DOHH2 (cell line): Measurements from ENCODE around the gene KCNJ6.

Experiments used
- H3F3A ChIP-seq: fragments of 200-600 bp; sonication (generic), shearing (Covaris generic); 2 replicates; pipeline ENCODE4 v1.6.0; 2016; ENCODE audit warnings: antibody characterized with exemption, mild to moderate bottlenecking; ENCODE audit not compliant: control insufficient read depth, insufficient read depth
- H3K27ac ChIP-seq: fragments of 200-600 bp; sonication (generic); 2 replicates; pipeline ENCODE4 v1.5.1; 2014; ENCODE audit warnings: low read depth, mild to moderate bottlenecking, low read length, moderate library complexity
- H3K27me3 ChIP-seq: fragments of 200-600 bp; sonication (generic); 2 replicates; pipeline ENCODE4 v1.6.1; 2014; ENCODE audit warnings: mild to moderate bottlenecking, low read length, mixed read lengths; ENCODE audit not compliant: control insufficient read depth
- H3K36me3 ChIP-seq: fragments of 200-600 bp; sonication (generic); 2 replicates; pipeline ENCODE4 v1.6.1; 2014; ENCODE audit warnings: mild to moderate bottlenecking, low read length, moderate library complexity, mixed read lengths; ENCODE audit not compliant: control insufficient read depth
- H3K4me1 ChIP-seq: fragments of 200-600 bp; sonication (generic); 2 replicates; pipeline ENCODE4 v1.6.1; 2014; ENCODE audit warnings: mild to moderate bottlenecking, low read length, mixed read lengths; ENCODE audit not compliant: control insufficient read depth
- H3K4me2 ChIP-seq: fragments of 200-600 bp; sonication (generic); 2 replicates; pipeline ENCODE4 v1.6.0; 2014; ENCODE audit warnings: mild to moderate bottlenecking, low read length, moderate library complexity
- H3K4me3 ChIP-seq: fragments of 200-600 bp; sonication (generic); 2 replicates; pipeline ENCODE4 v1.5.1; 2014; ENCODE audit warnings: mild to moderate bottlenecking, low read length, mixed read lengths
- H3K79me2 ChIP-seq: fragments of 200-600 bp; sonication (generic); 2 replicates; pipeline ENCODE4 v1.6.1; 2014; ENCODE audit warnings: mild to moderate bottlenecking, low read length, mixed read lengths; ENCODE audit not compliant: control insufficient read depth
- H3K9me2 ChIP-seq: fragments of 200-600 bp; sonication (generic); replicated peaks from 2 replicates; pipeline ENCODE4 v1.6.1; 2014; ENCODE audit warnings: mild to moderate bottlenecking, low read length, mixed read lengths; ENCODE audit not compliant: control insufficient read depth
- H3K9me3 ChIP-seq: fragments of 200-600 bp; sonication (generic); 2 replicates; pipeline ENCODE4 v1.6.1; 2014; ENCODE audit warnings: antibody characterized with exemption, low read length, mixed read lengths; ENCODE audit not compliant: control insufficient read depth, insufficient read depth
- H4K20me1 ChIP-seq: fragments of 200-600 bp; sonication (generic); 2 replicates; pipeline ENCODE4 v1.6.0; 2014; ENCODE audit warnings: low read depth, mild to moderate bottlenecking, antibody characterized with exemption, low read length, moderate library complexity; ENCODE audit not compliant: control insufficient read depth, insufficient read depth
- EZH2phosphoT487 ChIP-seq: fragments of 200-600 bp; sonication (generic); IDR thresholded peaks from 2 replicates; pipeline ENCODE4 v1.6.1; 2017; ENCODE audit warnings: borderline replicate concordance, mild to moderate bottlenecking, antibody characterized with exemption, low read length, moderate library complexity, mixed read lengths
- TF ChIP-seq, protein P1 (sequence below): fragments of 200-600 bp; sonication (generic); IDR thresholded peaks from one replicate; pipeline ENCODE4 v1.5.1; 2014; ENCODE audit warnings: antibody characterized with exemption, mild to moderate bottlenecking, low read depth, low read length; ENCODE audit not compliant: poor library complexity, severe bottlenecking

Gene KCNJ6

DNA sequence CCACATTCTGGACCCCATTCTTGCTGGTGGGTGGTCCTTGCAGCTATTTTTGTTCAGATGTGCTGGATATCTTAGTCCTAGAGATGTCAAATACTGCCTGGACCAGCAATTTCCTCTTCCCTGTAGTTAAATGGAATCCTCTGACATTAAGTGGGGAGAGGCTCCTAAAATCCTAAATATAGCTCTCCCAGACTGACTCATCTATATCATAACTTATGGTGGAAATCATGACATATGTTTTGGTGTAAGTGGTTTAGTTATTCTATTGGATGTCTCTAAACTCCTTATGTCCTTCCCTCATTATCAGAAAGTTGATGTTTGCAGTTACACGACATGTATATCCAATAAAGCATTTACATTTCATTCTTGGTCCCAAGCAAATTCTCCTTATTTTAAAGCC lies 73.1 kb downstream of the KCNJ6 start:
- Histone ChIP-seq H3F3A (no peaks in the 10 kb centered on the region), H3K36me3 (no peaks in the 10 kb centered on the region), H3K4me3 (no peak overlapping the region), H3K79me2 (no peaks in the 10 kb centered on the region), H3K4me1 (no peaks in the 10 kb centered on the region), H3K27ac (no peak overlapping the region), H3K9me2 (no peaks in the 10 kb centered on the region), H4K20me1 (no peaks in the 10 kb centered on the region), H3K27me3 (no peaks in the 10 kb centered on the region), H3K9me3 (no peaks in the 10 kb centered on the region; the same call in 1 of the 2 replicates), H3K4me2 (no peak overlapping the region)
- TF ChIP-seq, protein P1, sequence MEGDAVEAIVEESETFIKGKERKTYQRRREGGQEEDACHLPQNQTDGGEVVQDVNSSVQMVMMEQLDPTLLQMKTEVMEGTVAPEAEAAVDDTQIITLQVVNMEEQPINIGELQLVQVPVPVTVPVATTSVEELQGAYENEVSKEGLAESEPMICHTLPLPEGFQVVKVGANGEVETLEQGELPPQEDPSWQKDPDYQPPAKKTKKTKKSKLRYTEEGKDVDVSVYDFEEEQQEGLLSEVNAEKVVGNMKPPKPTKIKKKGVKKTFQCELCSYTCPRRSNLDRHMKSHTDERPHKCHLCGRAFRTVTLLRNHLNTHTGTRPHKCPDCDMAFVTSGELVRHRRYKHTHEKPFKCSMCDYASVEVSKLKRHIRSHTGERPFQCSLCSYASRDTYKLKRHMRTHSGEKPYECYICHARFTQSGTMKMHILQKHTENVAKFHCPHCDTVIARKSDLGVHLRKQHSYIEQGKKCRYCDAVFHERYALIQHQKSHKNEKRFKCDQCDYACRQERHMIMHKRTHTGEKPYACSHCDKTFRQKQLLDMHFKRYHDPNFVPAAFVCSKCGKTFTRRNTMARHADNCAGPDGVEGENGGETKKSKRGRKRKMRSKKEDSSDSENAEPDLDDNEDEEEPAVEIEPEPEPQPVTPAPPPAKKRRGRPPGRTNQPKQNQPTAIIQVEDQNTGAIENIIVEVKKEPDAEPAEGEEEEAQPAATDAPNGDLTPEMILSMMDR, result no peak
- TF ChIP-seq EZH2phosphoT487, result no peak

DNA sequence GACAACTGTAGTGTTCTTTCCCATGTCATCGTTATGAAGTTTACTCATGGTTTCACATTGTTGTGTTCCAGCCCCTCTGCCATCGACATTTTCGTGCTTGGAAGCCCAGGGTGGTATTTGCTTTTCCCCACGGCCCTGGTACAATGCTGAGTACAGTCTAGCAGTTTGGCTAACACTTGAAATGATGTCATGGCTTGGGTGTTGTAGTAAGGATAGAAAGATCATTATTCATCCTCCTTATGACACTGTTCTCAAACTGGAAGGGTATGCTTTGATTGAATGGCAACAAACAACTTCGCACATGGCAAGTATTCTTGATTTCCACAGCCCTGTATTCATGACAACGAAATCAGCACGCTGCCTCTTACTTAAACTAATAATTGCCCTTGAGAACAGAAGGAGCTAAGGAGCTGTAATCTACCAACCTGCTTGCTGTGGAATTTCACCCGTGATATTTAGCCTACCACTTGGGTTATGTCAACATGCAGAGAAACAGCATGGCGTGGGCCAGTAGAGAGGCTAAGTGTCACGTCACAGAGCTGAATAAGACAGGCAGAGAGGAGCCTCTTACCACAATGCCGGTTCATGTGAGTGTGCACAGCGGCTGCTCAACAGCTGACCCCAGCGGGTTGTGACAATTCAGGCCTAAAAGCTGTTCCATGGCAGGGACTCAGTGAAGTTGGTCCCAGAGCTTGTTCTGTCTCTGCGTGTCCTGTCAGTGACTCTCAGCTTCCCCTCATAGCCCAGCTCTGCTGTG lies 73.9 kb downstream of the KCNJ6 start:
- Histone ChIP-seq H3K79me2 (no peaks in the 10 kb centered on the region), H4K20me1 (no peaks in the 10 kb centered on the region), H3K4me2 (no peak overlapping the region), H3K27me3 (no peaks in the 10 kb centered on the region), H3K36me3 (no peaks in the 10 kb centered on the region), H3K27ac (no peak overlapping the region), H3K9me2 (no peaks in the 10 kb centered on the region), H3F3A (no peaks in the 10 kb centered on the region), H3K4me1 (no peaks in the 10 kb centered on the region), H3K9me3 (no peaks in the 10 kb centered on the region), H3K4me3 (no peak overlapping the region)
- TF ChIP-seq, protein P1, result no peak
- no peak for TF ChIP-seq EZH2phosphoT487

DNA sequence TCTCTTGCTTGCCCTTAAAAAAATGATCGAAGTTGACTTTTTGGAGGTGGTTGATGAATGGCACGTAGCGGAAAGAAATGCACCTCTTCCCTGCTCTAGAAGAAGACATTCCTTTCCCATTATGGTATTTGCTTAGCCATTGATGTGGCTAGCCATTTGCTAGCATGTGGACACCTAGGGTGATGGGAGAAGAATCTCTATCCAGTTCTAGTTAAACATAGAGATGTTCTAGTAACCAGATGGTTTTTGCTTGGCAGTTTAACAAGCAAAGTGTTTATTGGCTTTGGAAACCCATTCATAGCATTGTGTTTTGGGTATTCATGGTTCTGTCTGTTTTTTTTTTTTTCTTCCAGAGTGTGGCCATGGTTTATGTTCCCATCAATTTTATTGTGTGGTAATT lies 78.9 kb downstream of the KCNJ6 start:
- TF ChIP-seq, protein P1, result no peak
- TF ChIP-seq EZH2phosphoT487, result no peak
- no peaks in the 10 kb centered on the region for H3F3A ChIP-seq

More for the DNA sequence above, 78.9 kb downstream of the KCNJ6 start:
- Histone ChIP-seq H3K4me1 (no peaks in the 10 kb centered on the region), H3K27me3 (no peaks in the 10 kb centered on the region), H3K79me2 (no peaks in the 10 kb centered on the region), H4K20me1 (no peaks in the 10 kb centered on the region), H3K36me3 (no peaks in the 10 kb centered on the region), H3K9me2 (no peaks in the 10 kb centered on the region), H3K4me2 (no peak overlapping the region), H3K4me3 (no peak overlapping the region), H3K9me3 (no peaks in the 10 kb centered on the region), H3K27ac (no peak overlapping the region)
